Measurements from ENCODE around the gene CMC4. TPM values are rescaled to one million over a fixed set of nuclear protein-coding genes. Genes with fewer than 3 reads are reported as not detected.

The CMC4 gene
- total RNA-seq, 1 donor from 2014 or later, result 27.7 TPM

DNA sequence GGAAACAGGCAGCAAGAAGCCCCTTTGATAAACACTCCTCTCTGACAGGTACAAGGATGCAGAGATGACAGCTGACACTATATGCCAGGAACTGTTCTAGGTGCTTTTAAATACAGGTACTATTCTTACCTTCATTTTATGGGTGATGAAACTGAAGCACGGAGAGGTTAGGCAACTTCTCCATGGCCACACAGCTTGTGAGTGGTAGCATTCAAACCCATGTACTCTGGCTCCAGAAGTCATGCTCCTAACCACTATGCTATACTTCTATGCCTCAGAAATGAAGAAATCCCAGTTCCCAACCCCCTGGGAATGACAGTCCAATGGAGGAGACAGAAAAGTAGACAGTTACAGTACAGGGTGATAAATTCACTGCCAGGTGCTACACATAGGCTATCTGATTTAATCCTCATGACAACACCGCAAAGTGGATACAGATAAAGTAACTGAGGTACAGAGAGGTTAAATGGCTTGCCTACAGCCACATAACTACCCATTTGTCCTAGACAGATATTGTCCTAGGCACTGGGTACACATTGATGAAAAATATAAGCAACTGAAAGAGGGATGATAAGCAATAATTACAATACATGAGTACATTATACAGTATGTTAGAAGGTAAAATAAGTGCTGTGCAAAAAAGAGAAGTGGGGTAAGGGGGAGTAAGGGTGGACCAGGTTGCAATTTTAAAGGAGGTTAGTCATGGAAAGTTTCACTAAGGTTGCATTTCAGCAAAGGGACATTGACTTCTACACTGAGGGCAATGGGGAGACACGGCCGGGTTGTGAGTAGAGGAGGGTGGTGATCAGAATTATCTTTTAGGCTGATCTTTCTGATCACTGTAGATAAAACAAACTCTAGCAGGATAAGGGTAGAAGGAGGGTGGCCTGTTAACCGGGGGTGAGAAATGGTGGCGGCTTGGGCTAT is 46.8 kb downstream of the CMC4 start:
- intact Hi-C loops (cut with DNase I), result no loop called here
- DNase-seq (ENCODE audit: missing footprints) (no peak), ATAC-seq (no peak)

DNA sequence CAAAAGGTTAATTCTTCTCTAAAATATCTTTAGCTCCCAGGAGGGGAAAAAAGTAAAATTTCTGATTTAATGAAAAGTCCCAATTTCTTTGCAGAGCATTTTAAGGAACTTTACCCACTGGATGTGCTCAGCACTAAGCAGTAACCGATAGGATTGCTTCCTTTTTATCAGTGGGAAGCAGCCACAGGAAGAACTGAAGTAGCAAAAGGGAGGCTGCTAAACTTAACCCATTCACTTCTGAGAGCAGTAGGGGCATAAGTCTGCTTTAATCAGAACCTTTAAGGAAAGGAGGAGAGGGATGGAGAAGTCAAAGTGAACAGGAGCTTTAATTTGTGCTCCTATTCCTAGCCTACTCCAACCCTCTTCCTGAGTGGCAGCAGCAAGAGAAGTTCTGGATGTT is 48.4 kb downstream of the CMC4 start, which contains the start of gene F8:
TSS of gene F8 (minus strand) at position 139 of the 400 bp plus-strand sequence. CDS start 171 bp downstream, outside the sequence.
- intact Hi-C loops (cut with DNase I), result no loop called here
- DNase-seq (ENCODE audit: missing footprints) (no peak), ATAC-seq (no peak)

DNA sequence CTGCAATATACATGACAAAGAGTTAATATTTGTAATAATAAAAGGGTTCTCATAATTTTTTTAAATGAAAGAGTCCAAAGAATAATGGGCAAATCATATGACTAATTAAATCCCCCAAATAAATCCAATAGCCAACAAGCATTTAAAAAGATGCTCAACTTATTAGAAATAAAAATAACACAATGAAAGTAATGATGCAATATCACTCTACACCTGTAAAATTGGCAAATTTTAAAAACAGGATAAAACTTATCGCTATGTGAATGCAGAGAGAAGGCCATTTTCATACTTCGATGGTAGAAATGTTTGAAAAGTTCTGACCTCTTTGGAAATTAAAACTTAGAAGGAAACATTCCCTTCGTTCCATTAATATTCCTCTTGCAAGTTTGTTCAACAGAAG is 50.3 kb downstream of the CMC4 start:
- ATAC-seq (no peak), DNase-seq (ENCODE audit: missing footprints) (no peak)
- intact Hi-C loops (cut with DNase I), result no loop called here

Other genes with a start within 250 kb of the CMC4 start
- gene SMIM9, start 236.5 kb downstream of the CMC4 start, total RNA-seq, result not detected
- gene F8A1, start 184.8 kb downstream of the CMC4 start, total RNA-seq, result 33.1 TPM
- gene F8, start 48.4 kb downstream of the CMC4 start, total RNA-seq, result 53.7 TPM
- gene FUNDC2, start 44.3 kb downstream of the CMC4 start, total RNA-seq, result 403 TPM
- gene MTCP1, start within 50 bp of the CMC4 start, total RNA-seq, result 54.5 TPM
- 16.5 TPM for gene BRCC3, start 372 bp upstream of the CMC4 start, total RNA-seq
- gene VBP1, start 145.3 kb upstream of the CMC4 start, total RNA-seq, result 74.8 TPM
- 0.22 TPM for gene RAB39B, start 193.4 kb upstream of the CMC4 start, total RNA-seq